Neural crest cell (in vitro differentiated cells): ENCODE data around the gene GRAPL. TPM values are rescaled to one million over a fixed set of nuclear protein-coding genes. Genes with fewer than 3 reads are reported as not detected.
"Not testable (repeated sequence)": the region's sequence is repeated elsewhere in the genome, so short reads cannot be mapped to it uniquely, and the experiment has no call there.

Experiments used
- DNase-seq: peaks from one replicate; pipeline ENCODE4 v3.0.0; 2021; ENCODE audit warnings: low read depth, mixed read lengths, low spot score
- H3K27ac Mint-ChIP-seq: one replicate; pipeline ENCODE4 v1.8.0; 2021; ENCODE audit warnings: mild to moderate bottlenecking, mixed read lengths; ENCODE audit not compliant: unreplicated experiment
- H3K27me3 Mint-ChIP-seq: 2 replicates; pipeline ENCODE4 v1.8.0; 2021; ENCODE audit warnings: low read depth, mild to moderate bottlenecking, mixed read lengths
- H3K36me3 Mint-ChIP-seq: 2 replicates; pipeline ENCODE4 v1.8.0; 2021; ENCODE audit warnings: low read depth, mild to moderate bottlenecking, mixed read lengths
- H3K4me1 Mint-ChIP-seq: 2 replicates; pipeline ENCODE4 v1.8.0; 2021; ENCODE audit warnings: mixed read lengths
- H3K4me3 Mint-ChIP-seq: one replicate; pipeline ENCODE4 v1.8.0; 2021; ENCODE audit warnings: mild to moderate bottlenecking, mixed read lengths
- H3K9me3 Mint-ChIP-seq: 2 replicates; pipeline ENCODE4 v1.8.0; 2021; ENCODE audit warnings: mixed read lengths
- CTCF ChIP-seq: fragments of 200-600 bp; sonication (generic); conservative IDR thresholded peaks from 2 replicates; pipeline ENCODE4 v1.5.0; 2021; ENCODE audit warnings: antibody characterized with exemption, mild to moderate bottlenecking
- total RNA-seq: library from RNA; stranded (reverse); gene quantifications from 2 replicates; pipeline ENCODE4 v1.2.1, GENCODE V29; 2021

The GRAPL gene
- total RNA-seq, 1 donor from 2014 or later = 1.8 TPM

GRCh38 chr17:19141366-19142155 lies 14.2 kb downstream of the GRAPL start:
- not testable (repeated sequence) for H3K4me1 Mint-ChIP-seq, H3K4me3 Mint-ChIP-seq, H3K9me3 Mint-ChIP-seq, H3K27me3 Mint-ChIP-seq, H3K27ac Mint-ChIP-seq, DNase-seq, H3K36me3 Mint-ChIP-seq

- H3K27ac Mint-ChIP-seq = not testable (repeated sequence)
Measured at GRCh38 chr17:19142419-19142818, 15.0 kb downstream of the GRAPL start.

GRCh38 chr17:19143097-19143777 lies 15.8 kb downstream of the GRAPL start:
- not testable (repeated sequence) for H3K9me3 Mint-ChIP-seq, DNase-seq, H3K4me3 Mint-ChIP-seq, H3K27me3 Mint-ChIP-seq, H3K27ac Mint-ChIP-seq, H3K4me1 Mint-ChIP-seq, H3K36me3 Mint-ChIP-seq

More at GRCh38 chr17:19142419-19142818, 15.0 kb downstream of the GRAPL start:
- not testable (repeated sequence) for H3K36me3 Mint-ChIP-seq, H3K4me1 Mint-ChIP-seq, H3K27me3 Mint-ChIP-seq, H3K4me3 Mint-ChIP-seq, H3K9me3 Mint-ChIP-seq
- TF ChIP-seq CTCF = peak; percentile 45
- DNase-seq = peak; percentile 48

- not testable (repeated sequence) for H3K4me1 Mint-ChIP-seq, H3K9me3 Mint-ChIP-seq, DNase-seq, H3K4me3 Mint-ChIP-seq, H3K27me3 Mint-ChIP-seq, H3K36me3 Mint-ChIP-seq, H3K27ac Mint-ChIP-seq
Measured at GRCh38 chr17:19144373-19144772, 17.0 kb downstream of the GRAPL start.

GRCh38 chr17:19145471-19145870 lies 18.1 kb downstream of the GRAPL start:
- not testable (repeated sequence) for DNase-seq, H3K27ac Mint-ChIP-seq, H3K9me3 Mint-ChIP-seq

GRCh38 chr17:19150678-19151615 lies 23.6 kb downstream of the GRAPL start:
- H3K4me3 Mint-ChIP-seq, H3K27ac Mint-ChIP-seq, H3K36me3 Mint-ChIP-seq: not testable (repeated sequence)

More at GRCh38 chr17:19145471-19145870, 18.1 kb downstream of the GRAPL start:
- not testable (repeated sequence) for H3K36me3 Mint-ChIP-seq, H3K27me3 Mint-ChIP-seq, H3K4me1 Mint-ChIP-seq, H3K4me3 Mint-ChIP-seq

GRCh38 chr17:19157628-19158027 lies 30.2 kb downstream of the GRAPL start:
- not testable (repeated sequence) for H3K4me1 Mint-ChIP-seq, H3K27me3 Mint-ChIP-seq, DNase-seq, H3K36me3 Mint-ChIP-seq, H3K27ac Mint-ChIP-seq, H3K4me3 Mint-ChIP-seq, H3K9me3 Mint-ChIP-seq

More at GRCh38 chr17:19150678-19151615, 23.6 kb downstream of the GRAPL start:
- H3K9me3 Mint-ChIP-seq, H3K4me1 Mint-ChIP-seq, DNase-seq, H3K27me3 Mint-ChIP-seq: not testable (repeated sequence)

- not testable (repeated sequence) for H3K4me1 Mint-ChIP-seq, DNase-seq, H3K9me3 Mint-ChIP-seq, H3K4me3 Mint-ChIP-seq, H3K27ac Mint-ChIP-seq, H3K27me3 Mint-ChIP-seq, H3K36me3 Mint-ChIP-seq
Measured at GRCh38 chr17:19158478-19158877, 31.1 kb downstream of the GRAPL start.

- not testable (repeated sequence) for DNase-seq, H3K4me3 Mint-ChIP-seq, H3K9me3 Mint-ChIP-seq, H3K4me1 Mint-ChIP-seq, H3K27ac Mint-ChIP-seq, H3K36me3 Mint-ChIP-seq, H3K27me3 Mint-ChIP-seq
Measured at GRCh38 chr17:19158938-19159337, 31.5 kb downstream of the GRAPL start.

GRCh38 chr17:19161308-19162107 lies 34.1 kb downstream of the GRAPL start:
- not testable (repeated sequence) for H3K27me3 Mint-ChIP-seq, H3K36me3 Mint-ChIP-seq, H3K4me1 Mint-ChIP-seq, DNase-seq, H3K27ac Mint-ChIP-seq, H3K9me3 Mint-ChIP-seq, H3K4me3 Mint-ChIP-seq

GRCh38 chr17:19162384-19163216 lies 35.2 kb downstream of the GRAPL start:
- not testable (repeated sequence) for H3K27me3 Mint-ChIP-seq, H3K9me3 Mint-ChIP-seq, DNase-seq, H3K27ac Mint-ChIP-seq, H3K4me1 Mint-ChIP-seq, H3K4me3 Mint-ChIP-seq, H3K36me3 Mint-ChIP-seq
